GM21576 (cell line): ENCODE data around the gene PDLIM4.

Source experiments
- ATAC-seq: cut with Tn5 transposase; IDR thresholded peaks from one replicate; pipeline ENCODE4 v1.9.1; 2021; ENCODE audit warnings: mild to moderate bottlenecking, moderate library complexity; ENCODE audit not compliant: unreplicated experiment

The PDLIM4 gene

GRCh38 chr5:132301344-132302271 is 44.1 kb downstream of the PDLIM4 start:
- no peak for ATAC-seq

- ATAC-seq, result no peak
Measured at GRCh38 chr5:132302413-132302812, 44.9 kb downstream of the PDLIM4 start.

GRCh38 chr5:132303589-132303988 is 46.1 kb downstream of the PDLIM4 start:
- ATAC-seq, result no peak

GRCh38 chr5:132305420-132305819 is 47.9 kb downstream of the PDLIM4 start:
- no peak for ATAC-seq

- ATAC-seq, result no peak
Measured at GRCh38 chr5:132308701-132309100, 51.2 kb downstream of the PDLIM4 start.

- no peak for ATAC-seq
Measured at GRCh38 chr5:132309679-132310078, 52.2 kb downstream of the PDLIM4 start.

GRCh38 chr5:132310141-132310834 is 52.8 kb downstream of the PDLIM4 start:
- no peak for ATAC-seq

- no peak for ATAC-seq
Measured at GRCh38 chr5:132313366-132313765, 55.9 kb downstream of the PDLIM4 start.

GRCh38 chr5:132313961-132314432 is 56.5 kb downstream of the PDLIM4 start:
- no peak for ATAC-seq

GRCh38 chr5:132315529-132316067 is 58.1 kb downstream of the PDLIM4 start:
- ATAC-seq, result no peak

GRCh38 chr5:132319975-132320374 is 62.5 kb downstream of the PDLIM4 start:
- ATAC-seq, result no peak

- no peak for ATAC-seq
Measured at GRCh38 chr5:132321109-132321721, 63.7 kb downstream of the PDLIM4 start.

- ATAC-seq, result no peak
Measured at GRCh38 chr5:132322266-132322665, 64.8 kb downstream of the PDLIM4 start.
